HEK293 (cell line): ENCODE data around the gene S100PBP.

Source experiments
- CTCF ChIA-PET: fragments of 350-600 bp; formaldehyde crosslinking; extraction: SDS; loops from one replicate; lab custom pipeline; 2021; ENCODE audit warnings: antibody characterized with exemption; lab: Yijun Ruan, JAX
- POLR2A ChIA-PET: fragments of 300-600 bp; formaldehyde crosslinking; extraction: SDS; loops from one replicate; lab custom pipeline; 2020; ENCODE audit warnings: antibody characterized with exemption, inconsistent platforms; lab: Yijun Ruan, JAX
- H3K27ac ChIP-seq: fragments of 200-500 bp; sonication (Bioruptor generic); 2 replicates; pipeline ENCODE4 v1.5.1; 2014; ENCODE audit warnings: low read depth, low read length, control low read depth, inconsistent platforms; ENCODE audit errors: extremely low read depth
- H3K36me3 ChIP-seq, 2 experiments: fragments of 200-500 bp in 1 of 2; sonication (Bioruptor generic) in 1 of 2; 1 replicate in 1 of 2; 2 replicates in 1 of 2; pipeline ENCODE4 v1.5.1; 2014 to 2017; ENCODE audit warnings: inconsistent platforms in 2 of 2, low read length in 2 of 2; ENCODE audit not compliant: control insufficient read depth in 2 of 2, insufficient read depth in 1 of 2
- H3K4me1 ChIP-seq: fragments of 200-500 bp; sonication (Bioruptor generic); 2 replicates; pipeline ENCODE4 v1.5.1; 2014; ENCODE audit warnings: mild to moderate bottlenecking, low read length, inconsistent platforms; ENCODE audit not compliant: control insufficient read depth, insufficient read depth
- H3K4me3 ChIP-seq: 2 replicates; pipeline ENCODE4 v1.5.1; 2011; ENCODE audit warnings: low read depth, mild to moderate bottlenecking, control low read depth, low read length, moderate library complexity
- H3K9me3 ChIP-seq: fragments of 200-500 bp; sonication (Bioruptor generic); 2 replicates; pipeline ENCODE4 v1.5.1; 2014; ENCODE audit warnings: low read depth, low read length, inconsistent platforms; ENCODE audit not compliant: control insufficient read depth, insufficient read depth
- CTCF ChIP-seq: fragments of 450-650 bp; formaldehyde crosslinking; IDR thresholded peaks from 2 replicates; pipeline ENCODE4 v1.5.1; 2016; ENCODE audit warnings: missing biosample characterization, missing genetic modification characterization
- EGR2 ChIP-seq: fragments of 450-650 bp; formaldehyde crosslinking; IDR thresholded peaks from 2 replicates; pipeline ENCODE4 v1.5.1; 2016; ENCODE audit warnings: low read depth, missing biosample characterization, missing genetic modification characterization
- GLIS1 ChIP-seq: fragments of 450-650 bp; formaldehyde crosslinking; IDR thresholded peaks from 2 replicates; pipeline ENCODE4 v1.5.1; 2016; ENCODE audit warnings: missing biosample characterization, missing genetic modification characterization
- GLIS2 ChIP-seq: fragments of 450-650 bp; formaldehyde crosslinking; IDR thresholded peaks from 2 replicates; pipeline ENCODE4 v1.5.1; 2016; ENCODE audit warnings: missing biosample characterization, missing genetic modification characterization
- KLF16 ChIP-seq: fragments of 450-650 bp; formaldehyde crosslinking; IDR thresholded peaks from 2 replicates; pipeline ENCODE4 v1.5.1; 2017; ENCODE audit warnings: missing biosample characterization, missing genetic modification characterization
- KLF9 ChIP-seq: fragments of 450-650 bp; formaldehyde crosslinking; IDR thresholded peaks from 2 replicates; pipeline ENCODE4 v1.5.1; 2016; ENCODE audit warnings: missing biosample characterization, missing genetic modification characterization, low read depth
- MZF1 ChIP-seq: fragments of 450-650 bp; formaldehyde crosslinking; IDR thresholded peaks from 2 replicates; pipeline ENCODE4 v1.5.1; 2017; ENCODE audit warnings: missing biosample characterization, missing genetic modification characterization, borderline replicate concordance
- PRDM6 ChIP-seq: fragments of 450-650 bp; formaldehyde crosslinking; IDR thresholded peaks from 2 replicates; pipeline ENCODE4 v1.5.1; 2017; ENCODE audit warnings: missing biosample characterization, missing genetic modification characterization
- REST ChIP-seq: fragments of 450-650 bp; formaldehyde crosslinking; IDR thresholded peaks from 2 replicates; pipeline ENCODE4 v1.5.1; 2016; ENCODE audit warnings: missing biosample characterization, missing genetic modification characterization
- SP2 ChIP-seq: fragments of 450-650 bp; formaldehyde crosslinking; IDR thresholded peaks from 2 replicates; pipeline ENCODE4 v1.5.1; 2016; ENCODE audit warnings: missing biosample characterization, missing genetic modification characterization
- TCF7L2 ChIP-seq: IDR thresholded peaks from 2 replicates; pipeline ENCODE4 v1.6.1; 2011; ENCODE audit warnings: low read depth, mild to moderate bottlenecking, inconsistent platforms, low read length, moderate library complexity, borderline replicate concordance
- ZBTB20 ChIP-seq: fragments of 450-650 bp; formaldehyde crosslinking; IDR thresholded peaks from 2 replicates; pipeline ENCODE4 v1.5.1; 2016; ENCODE audit warnings: missing biosample characterization, missing genetic modification characterization
- ZFHX2 ChIP-seq: fragments of 450-650 bp; formaldehyde crosslinking; conservative IDR thresholded peaks from 2 replicates; pipeline ENCODE4 v1.5.1; 2016; ENCODE audit warnings: missing biosample characterization, missing genetic modification characterization
- ZNF121 ChIP-seq: fragments of 450-650 bp; formaldehyde crosslinking; IDR thresholded peaks from 2 replicates; pipeline ENCODE4 v1.5.1; 2016; ENCODE audit warnings: missing biosample characterization, missing genetic modification characterization
- ZNF146 ChIP-seq: fragments of 450-650 bp; formaldehyde crosslinking; IDR thresholded peaks from 2 replicates; pipeline ENCODE4 v1.5.1; 2016; ENCODE audit warnings: missing biosample characterization, missing genetic modification characterization
- ZNF175 ChIP-seq: fragments of 450-650 bp; formaldehyde crosslinking; IDR thresholded peaks from 2 replicates; pipeline ENCODE4 v1.5.1; 2016; ENCODE audit warnings: missing biosample characterization, missing genetic modification characterization
- ZNF324 ChIP-seq: fragments of 450-650 bp; formaldehyde crosslinking; IDR thresholded peaks from 2 replicates; pipeline ENCODE4 v1.5.1; 2016; ENCODE audit warnings: missing biosample characterization, missing genetic modification characterization
- ZNF341 ChIP-seq: fragments of 450-650 bp; formaldehyde crosslinking; IDR thresholded peaks from 2 replicates; pipeline ENCODE4; 2016; ENCODE audit warnings: low read depth, missing biosample characterization, missing genetic modification characterization
- ZNF391 ChIP-seq: fragments of 450-650 bp; formaldehyde crosslinking; IDR thresholded peaks from 2 replicates; pipeline ENCODE4 v1.5.1; 2016; ENCODE audit warnings: low read depth, missing biosample characterization, missing genetic modification characterization, borderline replicate concordance
- ZNF423 ChIP-seq: fragments of 450-650 bp; formaldehyde crosslinking; IDR thresholded peaks from 2 replicates; pipeline ENCODE4 v1.5.1; 2016; ENCODE audit warnings: missing biosample characterization, missing genetic modification characterization
- ZNF48 ChIP-seq: fragments of 450-650 bp; formaldehyde crosslinking; IDR thresholded peaks from 2 replicates; pipeline ENCODE4 v1.5.1; 2016; ENCODE audit warnings: missing biosample characterization, missing genetic modification characterization
- ZNF501 ChIP-seq: fragments of 450-650 bp; formaldehyde crosslinking; IDR thresholded peaks from 2 replicates; pipeline ENCODE4 v1.5.1; 2016; ENCODE audit warnings: missing biosample characterization, missing genetic modification characterization
- ZNF530 ChIP-seq: fragments of 450-650 bp; formaldehyde crosslinking; IDR thresholded peaks from 2 replicates; pipeline ENCODE4 v1.5.1; 2016; ENCODE audit warnings: low read depth, missing biosample characterization, missing genetic modification characterization
- ZNF571 ChIP-seq: fragments of 450-650 bp; formaldehyde crosslinking; IDR thresholded peaks from 2 replicates; pipeline ENCODE4 v1.5.0; 2017; ENCODE audit warnings: missing biosample characterization, missing genetic modification characterization
- ZNF580 ChIP-seq: fragments of 450-650 bp; formaldehyde crosslinking; IDR thresholded peaks from 2 replicates; pipeline ENCODE4 v1.5.1; 2016; ENCODE audit warnings: missing biosample characterization, missing genetic modification characterization
- ZNF596 ChIP-seq: fragments of 450-650 bp; IDR thresholded peaks from 2 replicates; pipeline ENCODE4 v1.5.0; 2018; ENCODE audit warnings: missing biosample characterization, mild to moderate bottlenecking, missing genetic modification characterization, moderate library complexity
- ZNF600 ChIP-seq: fragments of 450-650 bp; formaldehyde crosslinking; IDR thresholded peaks from 2 replicates; pipeline ENCODE4 v1.5.1; 2016; ENCODE audit warnings: missing biosample characterization, missing genetic modification characterization
- ZNF747 ChIP-seq: fragments of 450-650 bp; formaldehyde crosslinking; IDR thresholded peaks from 2 replicates; pipeline ENCODE4 v1.5.1; 2016; ENCODE audit warnings: missing biosample characterization, missing genetic modification characterization
- ZXDB ChIP-seq: fragments of 450-650 bp; formaldehyde crosslinking; IDR thresholded peaks from 2 replicates; pipeline ENCODE4 v1.5.1; 2016; ENCODE audit warnings: missing biosample characterization, missing genetic modification characterization

Gene S100PBP

GRCh38 chr1:32885676-32886003 lies 68.2 kb downstream of the S100PBP start:
- no peaks in the 10 kb centered on the region for H3K36me3 ChIP-seq
- TF ChIP-seq ZNF121 (no peak), CTCF (tag by site-specific recombination) (no peak), ZNF146 (no peak), EGR2 (tag by site-specific recombination) (0 out of 2 replicates have a peak, but pooled peaks have one; percentile 7), ZFHX2 (tag by site-specific recombination) (0 out of 2 replicates have a peak, but pooled peaks have one; percentile 19), ZNF600 (0 out of 2 replicates have a peak, but pooled peaks have one; percentile 16), PRDM6 (no peak), TCF7L2 (no peak), SP2 (peak; percentile 16; the same call in 1 of the 2 replicates), ZNF391 (no peak), ZNF48 (tag by site-specific recombination) (no peak), ZNF530 (no peak), ZNF501 (tag by site-specific recombination) (no peak), KLF9 (tag by site-specific recombination) (peak; percentile 71), MZF1 (tag by site-specific recombination) (no peak)
- H3K4me3 ChIP-seq, result no peak overlapping the region
- POLR2A ChIA-PET, result interaction anchor here (0.6 kb wide), 1 partner anchor 323 kb away, joined by 3 read pairs; no protein-coding TSS in a partner anchor
- H3K9me3 ChIP-seq, result no peaks in the 10 kb centered on the region
- no peak overlapping the region for H3K27ac ChIP-seq
- CTCF ChIA-PET, result interaction anchor here (0.6 to 3.3 kb wide), 5 partner anchors 8 to 237 kb away, joined by 3 to 22 read pairs (median 7); no protein-coding TSS in a partner anchor
- no peaks in the 10 kb centered on the region for H3K4me1 ChIP-seq

- H3K4me1 ChIP-seq, result no peaks in the 10 kb centered on the region
- no peaks in the 10 kb centered on the region for H3K36me3 ChIP-seq
- POLR2A ChIA-PET, result interaction anchor here (1.0 kb wide), 1 partner anchor 11 kb away, joined by 3 read pairs; no protein-coding TSS in a partner anchor
- H3K4me3 ChIP-seq, result peak within 1 kb of the TSS; percentile 26
- H3K9me3 ChIP-seq, result no peaks in the 10 kb centered on the region
- CTCF ChIA-PET, result interaction anchor here (0.6 to 3.3 kb wide), 23 partner anchors 9 to 1281 kb away, joined by 3 to 22 read pairs (median 3); no protein-coding TSS in a partner anchor
- H3K27ac ChIP-seq, result no peak within 1 kb of the TSS
- TF ChIP-seq ZNF175 (no peak), ZNF423 (tag by site-specific recombination) (peak; percentile 59; the same call in 1 of the 2 replicates), ZNF571 (tag by site-specific recombination) (no peak), ZXDB (tag by site-specific recombination) (peak; percentile 51; the same call in 1 of the 2 replicates), KLF16 (peak; percentile 81), GLIS1 (tag by site-specific recombination) (peak; percentile 26; the same call in 1 of the 2 replicates), ZNF324 (peak; percentile 62; the same call in 1 of the 2 replicates), ZNF580 (tag by site-specific recombination) (0 out of 2 replicates have a peak, but pooled peaks have one; percentile 16), ZBTB20 (tag by site-specific recombination) (peak; percentile 51; the same call in 1 of the 2 replicates), GLIS2 (peak; percentile 81), ZNF747 (tag by site-specific recombination) (no peak), MZF1 (tag by site-specific recombination) (no peak), ZNF596 (tag by site-specific recombination) (no peak), REST (tag by site-specific recombination) (peak; percentile 100), ZNF341 (tag by site-specific recombination) (0 out of 2 replicates have a peak, but pooled peaks have one; percentile 54)
These were observed 68.8 kb downstream of the S100PBP start, which contains the start of gene HPCA for GRCh38 chr1:32886004-32886827. TSS of gene HPCA (plus strand) at chr1:32886491. CDS start at chr1:32888899, 2,408 bp downstream.
